Effector CD4-positive, alpha-beta T cell (primary cell): ENCODE results near the gene APLP1.
A peak's percentile ranks its signal among the peaks of the same experiment; 100 is the strongest.
"Not testable (repeated sequence)": the region's sequence is repeated elsewhere in the genome, so short reads cannot be mapped to it uniquely, and the experiment has no call there.

Source experiments
- DNase-seq: peaks from one replicate; pipeline ENCODE4 v3.0.0-alpha.2; 2020

The APLP1 gene

GRCh38 chr19:35885225-35885738 lies 16.9 kb downstream of the APLP1 start:
- DNase-seq = no peak

DNA sequence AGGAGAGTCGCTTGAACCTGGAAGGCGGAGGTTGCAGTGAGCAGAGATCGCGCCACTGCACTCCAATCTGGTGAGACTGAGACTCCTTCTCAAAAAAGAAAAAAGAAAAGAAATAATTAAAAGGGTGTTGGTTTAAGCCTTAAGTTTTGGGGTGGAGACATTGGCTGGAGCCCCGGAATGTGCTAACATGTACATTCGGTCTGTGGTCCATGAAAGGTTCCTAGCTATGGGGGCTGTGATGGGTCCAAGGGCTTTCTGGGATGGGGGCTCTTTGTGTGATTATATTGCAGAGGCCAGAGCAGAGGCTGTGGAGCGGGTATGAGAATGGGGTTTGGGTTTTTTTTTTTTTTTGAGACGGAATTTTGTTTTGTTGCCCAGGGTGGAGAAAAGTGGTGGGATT lies 17.5 kb downstream of the APLP1 start:
- DNase-seq = no peak

DNA sequence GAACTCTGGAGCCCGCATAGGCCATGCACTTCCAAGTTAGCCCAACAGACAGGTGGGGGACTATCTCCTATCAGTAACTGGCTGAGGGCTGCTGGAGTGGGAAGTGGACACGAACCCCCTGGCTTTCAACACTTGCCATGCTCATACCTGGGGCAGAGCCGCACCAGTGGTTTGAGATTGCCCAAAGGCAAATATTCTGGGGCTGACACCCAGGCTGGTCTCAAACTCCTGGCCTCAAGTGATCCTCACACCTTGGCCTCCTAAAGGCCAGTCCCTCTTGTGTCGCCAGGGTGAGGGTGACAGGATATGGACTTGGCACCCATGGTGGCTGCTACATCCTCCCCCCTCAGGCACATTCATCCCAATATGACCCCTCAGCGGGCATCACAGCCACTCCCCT lies 18.8 kb downstream of the APLP1 start:
- DNase-seq = no peak

DNA sequence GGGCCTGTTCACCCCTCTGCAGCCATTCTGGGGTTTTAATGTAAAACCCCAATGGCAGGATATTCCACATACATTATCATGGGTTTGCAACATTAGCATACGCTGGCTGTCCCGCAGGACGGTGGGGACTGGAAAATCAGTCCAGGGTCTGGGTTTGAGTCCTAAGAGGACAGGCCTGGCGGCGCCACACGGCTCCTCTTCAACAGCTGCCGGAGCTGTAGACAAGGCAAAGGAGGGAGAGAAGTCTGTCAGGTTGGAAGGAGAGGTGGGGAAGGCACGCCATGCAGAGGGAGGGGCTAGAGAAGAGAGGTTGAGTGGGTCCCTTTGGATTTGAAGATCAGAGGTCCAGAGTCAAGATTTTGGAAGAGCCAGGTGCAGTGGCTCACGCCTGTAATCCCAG lies 20.0 kb downstream of the APLP1 start:
- no peak for DNase-seq

DNA sequence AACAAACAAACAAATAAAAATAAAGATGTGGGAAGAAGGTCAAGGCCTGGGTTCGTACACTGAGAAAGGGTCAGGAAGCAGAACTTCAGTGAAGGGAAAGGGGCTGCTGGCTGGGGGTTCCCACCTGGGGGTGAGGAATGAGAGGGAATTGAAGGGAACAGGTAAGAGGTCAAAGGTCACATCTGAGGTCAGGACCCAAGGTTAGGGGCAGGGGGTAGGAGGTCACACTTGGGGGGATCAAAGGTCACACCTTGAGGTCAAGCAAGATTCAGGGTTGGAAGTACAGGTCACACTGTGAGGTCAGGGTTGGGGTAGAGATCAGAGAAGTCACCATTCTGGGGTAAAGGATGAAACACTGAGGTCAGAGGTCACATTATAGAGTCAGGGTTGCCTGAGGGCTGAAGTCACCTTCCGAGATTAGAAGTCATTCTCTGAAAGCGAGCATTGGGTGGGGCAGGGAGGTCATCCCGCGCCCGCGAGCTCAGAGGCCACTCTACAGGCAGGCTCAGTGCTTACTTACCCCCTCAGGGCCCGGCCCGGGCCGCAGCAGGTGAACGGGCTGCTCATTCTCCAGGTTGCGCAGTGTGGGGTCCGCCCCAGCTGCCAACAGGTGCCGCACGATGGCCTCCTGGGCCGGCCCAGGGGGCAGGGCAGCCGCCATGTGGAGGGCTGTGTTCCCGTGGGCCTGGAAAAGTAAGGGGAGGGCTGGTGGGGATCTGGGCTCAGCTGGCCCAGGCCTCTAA lies 21.2 kb downstream of the APLP1 start:
- DNase-seq = no peak

GRCh38 chr19:35890113-35890650 lies 21.8 kb downstream of the APLP1 start:
- DNase-seq = no peak

DNA sequence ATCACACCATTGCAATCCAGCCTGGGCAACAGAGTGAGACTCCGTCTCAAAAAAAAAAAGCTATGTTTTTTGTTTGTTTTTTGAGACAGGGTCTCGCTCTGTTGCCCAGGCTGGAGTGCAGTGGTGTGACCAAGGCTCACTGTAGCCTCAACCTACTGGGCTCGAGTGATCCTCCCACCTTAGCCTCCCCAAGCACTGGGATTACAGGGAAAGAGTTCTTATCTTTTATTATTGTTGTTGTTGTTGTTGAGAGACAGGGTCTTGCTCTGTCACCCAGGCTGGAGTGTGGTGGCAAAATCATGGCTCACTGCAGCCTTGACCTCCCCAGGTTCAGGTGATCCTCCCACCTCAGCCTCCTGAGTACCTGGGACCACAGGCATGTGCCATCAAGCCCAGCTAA lies 23.4 kb downstream of the APLP1 start:
- DNase-seq = not testable (repeated sequence)

GRCh38 chr19:35894342-35894741 lies 26.0 kb downstream of the APLP1 start:
- no peak for DNase-seq

DNA sequence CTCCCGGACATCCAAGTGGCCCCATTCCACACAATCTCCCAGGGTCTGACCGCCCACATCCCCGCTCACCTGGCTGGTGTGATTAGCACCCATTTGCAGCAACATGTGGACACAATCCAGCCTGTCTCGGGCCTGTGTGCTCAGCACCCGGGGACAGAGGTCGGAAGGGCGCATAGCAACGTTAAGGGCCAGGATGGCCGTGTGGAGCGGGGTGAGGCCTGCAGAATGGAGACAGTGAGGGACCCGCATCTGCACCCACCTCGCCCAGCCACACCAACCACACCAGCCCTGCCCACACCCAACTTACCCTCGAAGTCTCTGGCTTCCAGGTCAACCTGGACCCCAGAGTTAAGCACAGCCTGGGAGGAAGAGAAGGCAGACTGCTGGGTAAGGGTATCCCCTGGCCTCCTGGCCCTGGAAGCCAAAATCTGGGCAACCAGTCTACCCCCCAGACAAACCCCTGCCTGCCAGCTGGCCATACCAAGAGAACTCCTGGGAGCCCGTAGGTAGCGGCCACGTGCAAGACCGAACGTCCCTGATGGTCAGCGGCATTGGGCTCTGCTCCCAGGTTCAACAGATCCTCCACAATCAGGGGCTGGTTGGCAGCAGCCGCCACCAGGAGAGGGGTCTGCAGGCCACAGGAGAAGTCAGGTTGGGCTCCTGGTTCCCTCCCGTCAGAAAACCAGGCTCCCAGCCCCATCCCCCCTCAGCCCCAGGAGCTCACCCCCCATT lies 27.7 kb downstream of the APLP1 start:
- DNase-seq = no peak

DNA sequence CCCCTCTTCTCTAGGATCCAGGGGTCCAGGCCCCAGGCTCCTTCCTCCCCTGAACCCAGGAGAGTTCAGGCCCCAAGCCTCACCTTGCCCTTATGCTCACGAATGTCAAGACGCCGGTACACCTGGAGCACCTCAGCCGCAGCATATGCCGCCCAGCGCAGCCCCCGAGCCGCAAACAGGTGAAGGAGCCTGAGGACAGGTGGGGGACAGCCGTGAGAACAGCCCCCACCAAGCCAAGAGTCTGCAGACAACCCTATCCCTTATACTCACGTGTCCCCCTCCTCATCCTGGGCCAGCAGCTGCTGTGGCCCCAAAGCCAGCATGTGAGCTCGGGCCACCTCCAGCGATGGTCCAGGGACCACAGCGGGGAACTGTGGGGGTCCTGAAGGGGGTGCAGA lies 28.3 kb downstream of the APLP1 start:
- DNase-seq = no peak

- no peak for DNase-seq
Observed at GRCh38 chr19:35897706-35898451, 29.5 kb downstream of the APLP1 start.

DNA sequence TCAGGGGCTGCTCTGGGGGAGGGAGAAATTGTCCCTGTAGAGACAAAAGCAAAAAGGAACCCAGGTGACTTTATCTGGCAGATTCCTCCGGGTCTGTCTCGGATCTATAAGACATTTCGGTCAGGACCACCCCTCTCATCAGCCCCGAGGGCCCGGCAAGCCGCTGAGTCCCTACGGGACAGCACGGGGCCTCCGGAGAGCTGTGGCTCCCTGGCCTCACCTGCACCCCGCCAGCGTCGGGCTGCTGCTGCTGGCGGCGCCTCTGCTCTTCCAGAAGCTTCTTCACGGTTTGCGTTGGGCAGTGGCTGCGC lies 30.1 kb downstream of the APLP1 start:
- no peak for DNase-seq

DNA sequence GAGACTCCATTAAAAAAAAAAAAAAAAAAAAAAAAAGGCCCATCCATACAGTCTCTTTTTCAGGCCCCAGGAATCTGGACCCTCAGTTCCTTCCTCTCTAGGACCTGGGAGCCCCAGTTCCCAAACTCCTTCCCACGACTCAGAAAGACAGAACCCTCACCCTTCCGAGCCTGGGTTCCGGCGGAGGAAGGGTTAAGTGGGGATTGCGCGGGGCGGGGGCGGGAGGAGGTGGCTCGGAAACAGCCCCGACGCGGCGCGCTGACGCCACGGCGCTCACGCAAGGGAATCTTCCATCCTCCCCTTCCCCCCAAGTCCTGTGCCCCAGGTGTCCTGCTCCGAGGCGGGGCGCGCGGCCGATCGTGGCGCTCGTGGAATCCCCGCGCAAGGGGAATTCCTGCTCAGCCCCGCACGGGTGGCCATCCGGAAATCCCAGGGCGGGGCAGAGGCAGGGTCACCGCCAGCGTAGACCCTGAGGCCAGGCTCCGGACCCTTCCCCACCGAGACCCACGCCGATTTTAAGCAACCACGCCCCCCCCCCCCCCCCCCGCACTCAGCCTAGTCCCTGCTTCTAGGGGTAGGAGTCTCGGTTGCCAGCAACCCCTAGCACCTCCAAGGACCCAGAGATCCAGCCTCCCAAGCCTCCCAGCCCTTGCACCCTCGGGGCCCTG lies 31.3 kb downstream of the APLP1 start:
- peak; percentile 83 for DNase-seq

DNA sequence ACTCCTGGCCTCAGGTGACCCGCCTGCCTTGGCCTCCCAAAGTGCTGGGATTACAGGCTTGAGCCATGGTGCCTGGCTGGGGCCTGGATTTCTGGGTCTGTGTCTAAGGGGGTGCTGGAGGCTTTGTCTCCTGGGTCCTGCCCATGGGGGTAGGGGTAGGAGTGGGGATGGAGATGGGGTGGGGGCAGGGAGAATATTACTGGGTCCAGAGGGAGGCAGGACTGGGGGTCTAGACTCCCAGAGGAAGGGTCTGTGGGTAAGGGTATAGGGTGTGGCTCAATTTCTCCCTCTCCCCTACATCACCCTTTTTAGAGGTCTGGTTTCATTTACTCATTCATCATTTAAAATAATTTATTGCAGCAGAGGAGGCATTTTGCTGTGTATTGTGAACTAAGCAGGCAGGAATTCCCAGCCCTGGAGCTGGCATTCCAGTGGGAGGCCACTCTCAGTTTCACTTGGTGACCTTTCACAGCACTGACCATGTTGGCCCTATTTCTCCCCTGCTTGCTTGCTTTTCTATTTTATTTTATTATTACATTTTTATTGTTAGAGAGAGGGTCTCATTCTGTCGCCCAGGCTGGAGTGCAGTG lies 32.8 kb downstream of the APLP1 start:
- DNase-seq = no peak

- DNase-seq = peak; percentile 39
Observed at GRCh38 chr19:35901854-35902661, 33.7 kb downstream of the APLP1 start, which contains the start of gene HCST. HCST (plus strand) TSS chr19:35902529; CDS start chr19:35902594, 65 bp downstream.

DNA sequence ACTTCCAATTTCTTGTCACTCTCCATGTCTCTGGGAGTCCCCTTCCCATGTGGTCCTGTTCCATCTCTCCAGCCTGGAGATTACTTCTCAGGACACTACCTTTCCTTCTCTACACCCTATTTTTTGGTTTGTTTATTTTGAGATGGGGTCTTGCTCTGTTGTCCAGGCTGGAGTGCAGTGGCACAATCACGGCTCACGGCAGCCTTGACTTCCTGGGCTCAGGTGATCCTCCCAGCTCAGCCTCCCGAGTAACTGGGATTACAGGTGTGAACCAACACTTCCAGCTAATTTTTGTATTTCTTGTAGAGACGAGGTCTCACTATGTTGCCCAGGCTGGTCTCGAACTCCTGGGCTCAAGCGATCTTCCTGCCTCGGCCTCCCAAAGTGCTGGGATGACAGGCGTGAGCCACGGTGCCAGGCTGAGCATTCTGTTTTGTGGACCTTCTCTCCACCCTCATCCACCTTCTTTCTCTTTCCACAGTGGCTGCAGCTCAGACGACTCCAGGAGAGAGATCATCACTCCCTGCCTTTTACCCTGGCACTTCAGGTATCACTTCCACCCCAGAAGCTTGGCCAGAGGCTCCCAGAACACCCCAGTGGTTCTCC lies 34.6 kb downstream of the APLP1 start:
- no peak for DNase-seq

- DNase-seq = peak; percentile 80
Observed at GRCh38 chr19:35903550-35904179, 35.3 kb downstream of the APLP1 start.

GRCh38 chr19:35904311-35905068 lies 36.1 kb downstream of the APLP1 start:
- no peak for DNase-seq

GRCh38 chr19:35905178-35905727 lies 36.9 kb downstream of the APLP1 start:
- no peak for DNase-seq
